ENCODE measurements around the gene CEBPZ.
A peak's percentile ranks its signal among the peaks of the same experiment; 100 is the strongest.

Gene CEBPZ

DNA sequence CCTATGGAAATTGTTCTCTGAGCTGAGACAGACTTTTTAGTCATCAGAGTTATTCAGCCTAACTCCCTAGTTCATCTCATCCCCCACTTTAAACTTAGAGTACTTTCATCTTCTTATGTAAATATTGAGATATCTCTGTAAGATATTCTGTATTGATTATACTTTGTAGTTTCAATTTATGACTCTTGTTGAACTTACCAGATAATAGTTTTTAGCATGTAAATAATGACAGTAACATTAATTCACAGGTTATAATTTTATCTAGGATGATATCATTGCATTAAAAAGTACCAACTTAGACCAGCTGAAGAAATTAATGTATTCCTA, 59.8 kb downstream of the CEBPZ start:
- DNase-seq: no peak

DNA sequence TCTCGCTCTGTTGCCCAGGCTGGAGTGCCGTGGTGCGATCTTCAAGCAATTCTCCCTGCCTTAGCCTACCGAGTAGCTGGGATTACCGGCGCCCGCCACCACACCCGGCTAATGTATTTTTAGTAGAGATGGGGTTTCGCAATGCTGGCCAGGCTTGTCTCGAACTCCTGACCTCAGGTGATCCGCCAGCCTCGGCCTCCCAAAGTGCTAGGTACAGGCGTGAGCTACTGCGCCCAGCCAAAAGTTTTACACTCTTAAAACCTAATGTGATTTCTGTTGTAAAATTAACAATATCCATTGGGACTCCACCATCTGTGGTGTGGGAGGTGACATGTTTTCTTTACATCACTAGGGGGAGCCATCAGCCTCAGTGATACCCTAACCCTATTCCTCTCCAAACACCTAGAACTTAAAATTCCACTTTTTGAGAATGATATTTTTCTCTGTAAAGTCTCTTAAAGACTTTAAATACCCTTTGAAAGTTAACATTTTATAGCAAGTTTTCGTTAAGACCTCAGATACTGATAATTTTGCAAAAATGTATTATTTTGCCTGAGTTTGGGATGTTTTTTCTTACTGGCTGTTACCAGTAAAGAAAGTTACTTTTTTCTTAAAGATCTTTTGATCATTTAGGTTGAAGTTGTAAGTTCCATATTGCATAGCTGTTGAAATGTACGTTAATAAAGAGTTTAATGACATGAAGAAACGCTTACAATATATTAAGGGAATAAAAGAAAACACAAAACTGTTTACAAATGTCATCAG, 63.0 kb downstream of the CEBPZ start:
- no peak for DNase-seq

GRCh38 chr2:37167636-37168180, 63.7 kb downstream of the CEBPZ start:
- DNase-seq: no peak

DNA sequence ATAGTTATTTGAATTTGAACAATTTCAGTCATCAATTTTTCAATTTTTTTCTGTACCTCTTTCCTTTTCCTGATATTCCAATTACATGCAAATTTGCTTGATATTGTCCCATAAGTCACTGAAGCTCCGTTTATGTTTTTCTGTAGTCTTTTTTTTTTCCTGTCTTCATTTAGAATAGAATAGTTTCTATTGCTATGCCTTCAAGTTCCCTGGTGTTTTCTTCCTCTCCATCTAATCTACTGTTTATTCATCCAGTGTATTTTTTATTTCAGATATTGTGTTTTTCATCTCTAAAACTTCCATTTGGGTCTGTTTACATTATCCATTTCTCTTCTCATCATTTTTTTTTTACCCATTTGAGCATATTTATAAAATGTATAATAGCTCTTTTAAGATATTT, 66.6 kb downstream of the CEBPZ start:
- DNase-seq: no peak

GRCh38 chr2:37156857-37157714, 74.3 kb downstream of the CEBPZ start, which contains the start of gene EIF2AK2:
EIF2AK2 (minus strand) TSS chr2:37156980; CDS start chr2:37147806, 9,174 bp downstream.
- peak; percentile 77 for DNase-seq

DNA sequence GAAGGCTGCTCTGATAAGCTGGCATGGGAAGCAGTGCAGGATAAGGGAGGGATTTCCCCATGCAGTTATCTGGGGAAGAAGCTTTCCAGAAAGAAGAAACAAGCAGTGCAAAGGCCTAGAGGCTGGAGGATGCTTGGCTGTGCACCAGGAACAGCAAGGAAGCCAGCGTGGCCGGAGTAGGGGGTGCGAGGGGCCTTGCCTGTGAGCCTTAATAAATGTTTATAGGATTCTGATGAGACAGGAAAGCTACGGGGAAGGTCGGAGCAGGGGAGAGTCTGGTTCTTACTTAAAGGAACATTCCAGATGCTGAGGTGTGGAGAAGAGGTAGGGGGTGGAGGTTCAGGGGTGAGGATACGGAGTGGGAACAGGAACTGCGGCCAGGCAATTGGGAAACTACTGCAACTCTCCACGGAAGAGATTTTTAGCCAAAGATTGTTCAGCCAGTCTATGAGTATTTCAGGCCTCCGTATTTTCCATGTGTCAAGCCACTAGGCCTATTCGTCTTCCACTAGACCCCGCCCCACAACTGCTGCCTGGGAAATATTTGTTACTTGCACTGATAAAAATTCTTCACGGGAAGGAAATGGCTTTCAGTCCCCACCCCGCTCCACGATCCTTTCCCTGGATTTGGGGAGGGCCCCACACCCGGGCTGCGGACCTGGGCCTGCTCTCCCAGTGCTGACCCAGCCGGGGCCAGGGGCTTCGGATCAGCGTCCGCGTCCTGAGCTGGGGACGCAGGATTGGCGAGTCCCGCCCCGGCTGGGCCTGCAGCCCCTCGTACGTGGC, 75.1 kb downstream of the CEBPZ start:
- no peak for DNase-seq

DNA sequence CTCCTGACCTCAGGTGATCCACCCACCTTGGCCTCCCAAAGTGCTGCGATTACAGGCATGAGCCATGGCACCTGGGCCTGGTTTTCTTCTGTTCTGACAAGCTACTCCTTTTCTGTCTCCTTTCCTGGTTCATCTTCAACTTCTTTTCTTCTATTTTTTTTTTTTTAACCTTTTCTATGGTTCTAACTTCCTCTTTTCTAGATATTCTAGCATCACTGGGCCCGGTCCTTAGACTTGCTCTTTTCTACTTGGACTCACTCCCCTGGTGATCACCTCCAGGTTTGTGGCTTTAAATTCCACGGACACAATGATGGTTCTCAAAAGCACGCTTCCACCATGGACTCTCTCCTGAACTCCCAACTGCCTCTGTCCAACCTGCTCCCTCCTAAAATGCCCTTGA, 76.6 kb downstream of the CEBPZ start:
- DNase-seq: no peak

DNA sequence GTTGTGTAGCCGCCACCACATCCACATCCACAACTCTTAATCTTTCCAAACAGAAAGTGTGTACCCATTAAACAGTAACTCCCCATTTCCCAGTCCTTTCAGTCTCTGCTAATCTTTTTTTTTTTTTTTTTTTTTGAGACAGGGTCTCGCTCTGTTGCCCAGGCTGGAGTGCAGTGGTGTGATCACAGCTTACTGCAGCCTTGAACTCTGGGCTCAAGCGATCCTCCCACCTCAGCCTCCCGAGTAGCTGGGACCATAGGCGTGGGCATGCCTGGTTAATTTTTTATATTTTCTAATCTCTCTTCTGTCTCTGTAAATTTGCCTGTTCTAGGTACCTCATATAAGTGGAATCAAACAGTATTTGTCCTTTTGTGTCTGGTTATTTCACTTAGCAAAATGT, 78.2 kb downstream of the CEBPZ start:
- no peak for DNase-seq
